Heart right ventricle (tissue), 16 donors: ENCODE results near the gene IKZF3. TPM values are rescaled to one million over a fixed set of nuclear protein-coding genes. Genes with fewer than 3 reads are reported as not detected.

ENCODE experiments used
- ATAC-seq, 8 donors: fragments of 200-7000 bp; cut with Tn5 transposase; one replicate each; pipeline ENCODE4 v1.9.1; 2020; ENCODE audit warnings: mild to moderate bottlenecking in 8 of 8, moderate library complexity in 8 of 8, moderate number of reproducible peaks in 1 of 8
- DNase-seq, 2 donors: peaks; one replicate each; pipeline ENCODE4 v3.0.0-alpha.2; 2020
- H3K27ac ChIP-seq, 10 donors: fragments of 200-600 bp; sonication (generic) in 2 of 10; one replicate each; pipeline versions ENCODE4 v1.5.0 to v1.8.0; 2020 to 2022; ENCODE audit warnings: mild to moderate bottlenecking in 3 of 10
- H3K27me3 ChIP-seq, 7 donors: fragments of 200-600 bp; one replicate each; pipeline ENCODE4 v1.8.0; 2021 to 2022; ENCODE audit warnings: mild to moderate bottlenecking in 2 of 7
- H3K36me3 ChIP-seq, 9 donors: fragments of 200-600 bp; sonication (generic) in 1 of 9; one replicate each; pipeline versions ENCODE4 v1.5.0 to v1.8.0; 2020 to 2022; ENCODE audit warnings: mild to moderate bottlenecking in 2 of 9
- H3K4me1 ChIP-seq, 9 donors: fragments of 200-600 bp; sonication (generic) in 1 of 9; one replicate each; pipeline versions ENCODE4 v1.5.0 to v1.8.0; 2020 to 2022; ENCODE audit warnings: mild to moderate bottlenecking in 4 of 9
- H3K4me3 ChIP-seq, 10 donors: fragments of 200-600 bp; sonication (generic) in 2 of 10; one replicate each; pipeline versions ENCODE4 v1.5.0 to v1.8.0; 2020 to 2022; ENCODE audit warnings: mild to moderate bottlenecking in 7 of 10, moderate library complexity in 2 of 10
- H3K9me3 ChIP-seq, 11 donors: fragments of 200-600 bp in 10 of 11; sonication (generic) in 2 of 11; one replicate each; pipeline versions ENCODE4 v1.5.0 to v1.8.0; 2013 to 2022; ENCODE audit warnings: mild to moderate bottlenecking in 2 of 11, control low read depth in 1 of 11, moderate library complexity in 1 of 11
- CTCF ChIP-seq, 9 donors: fragments of 200-600 bp; sonication (generic) in 2 of 9; IDR thresholded peaks; one replicate each; pipeline versions ENCODE4 v1.5.0 to v1.8.0; 2021 to 2022; ENCODE audit warnings: antibody characterized with exemption in 9 of 9, mild to moderate bottlenecking in 5 of 9, moderate library complexity in 1 of 9
- WGBS, 2 donors: extraction: QIAGEN DNeasy Blood & Tissue Kit; methylation state at CpG; one replicate each; pipeline ENCODE4 v1.1.7; 2013; ENCODE audit warnings: inconsistent platforms in 1 of 2; 5-methylcytosine and 5-hydroxymethylcytosine counted together
- intact Hi-C, 10 donors: fragments of 100-400 bp; cut with DNase I; formaldehyde crosslinking; loops; one replicate each; pipeline versions ENCODE4 v1.11.1 to v1.14.2; 2022
- polyA plus RNA-seq, 2 donors: library from polyadenylated mRNA; stranded (reverse); fragments of 200-250 nt; gene quantifications; one replicate each; pipeline ENCODE4 v1.2.3, GENCODE V29; 2013
- total RNA-seq, 10 donors: library from RNA; stranded (reverse); fragmentation: NEBNext Ultra II Directional in 3 of 10; extraction: Animal tissue kit (Norgen Biotek cat#: 25700) in 3 of 10; gene quantifications; one replicate each; pipeline versions ENCODE4 v1.2.1 to v1.2.4, GENCODE V29; 2021 to 2023
- donor health status: Arrhythmogenic right ventricular cardiomyopathy.
- donor health status: ischemic (EF 13 %, LVEDD 7.1; RV severe dilation, severe dysfunction).
- donor health status: healthy with polysubstance abuse.
- donor health status: DM: no; HTN: yes; CAD: no.
- donor health status: DM: no; HTN: no; CAD: no.
- donor health status: ischemic (EF 25% LVEDD 6.9; RV normal size, moderate dysfunction).
- donor health status: ischemic (EF 25% LVEDD 5.7; RV mildly dilated, moderate dysfunction).
- donor health status: healthy.
- donor health status: DM: yes; HTN: yes; CAD: no.
- donor health status: Ischemic cardiomyopathy.
- donor health status: ischemic (EF 35%, LVEDD 5.7; RV mildly dilated, moderate dysfunction).
- donor health status: nonischemic (EF 11% LVEDD 7.7; RV severe dilation, severe dysfunction).
- donor health status: DM: yes; HTN: yes; CAD: no.
- donor health status: PGD.
- donor health status: ischemic (EF 29% LVEDD 5.4; RV normal size, mild dysfunction).
- donor health status: nonischemic (EF 23%, LVEDD 6.1; RV moderate dilation, normal function).

IKZF3 gene
- total and polyA plus RNA-seq, 12 donors: 0.06 to 5.0 (median 0.26) TPM

GRCh38 chr17:39739885-39740356, 124.2 kb downstream of the IKZF3 start:
- intact Hi-C loops: no loop called here
- no peak for TF ChIP-seq CTCF (IDR thresholded peaks at IDR 0.05)
- ATAC-seq: no peak
- H3K4me1 ChIP-seq: peaks cover 0 to 42% (median 35%) of the 10 kb centered on the region in 9 donors
- H3K4me3 ChIP-seq: peak overlapping the region in 2 of 10 donors; percentile 26 to 28
- peaks cover 0 to 89% (median 68%) of the 10 kb centered on the region in 7 donors for H3K27me3 ChIP-seq
- 53 to 56% methylated on average over 9 of the region's 9 CpGs for WGBS, 2 donors
- H3K9me3 ChIP-seq: no peaks in the 10 kb centered on the region
- H3K36me3 ChIP-seq: no peaks in the 10 kb centered on the region
- no peak overlapping the region for H3K27ac ChIP-seq
- DNase-seq: no peak

DNA sequence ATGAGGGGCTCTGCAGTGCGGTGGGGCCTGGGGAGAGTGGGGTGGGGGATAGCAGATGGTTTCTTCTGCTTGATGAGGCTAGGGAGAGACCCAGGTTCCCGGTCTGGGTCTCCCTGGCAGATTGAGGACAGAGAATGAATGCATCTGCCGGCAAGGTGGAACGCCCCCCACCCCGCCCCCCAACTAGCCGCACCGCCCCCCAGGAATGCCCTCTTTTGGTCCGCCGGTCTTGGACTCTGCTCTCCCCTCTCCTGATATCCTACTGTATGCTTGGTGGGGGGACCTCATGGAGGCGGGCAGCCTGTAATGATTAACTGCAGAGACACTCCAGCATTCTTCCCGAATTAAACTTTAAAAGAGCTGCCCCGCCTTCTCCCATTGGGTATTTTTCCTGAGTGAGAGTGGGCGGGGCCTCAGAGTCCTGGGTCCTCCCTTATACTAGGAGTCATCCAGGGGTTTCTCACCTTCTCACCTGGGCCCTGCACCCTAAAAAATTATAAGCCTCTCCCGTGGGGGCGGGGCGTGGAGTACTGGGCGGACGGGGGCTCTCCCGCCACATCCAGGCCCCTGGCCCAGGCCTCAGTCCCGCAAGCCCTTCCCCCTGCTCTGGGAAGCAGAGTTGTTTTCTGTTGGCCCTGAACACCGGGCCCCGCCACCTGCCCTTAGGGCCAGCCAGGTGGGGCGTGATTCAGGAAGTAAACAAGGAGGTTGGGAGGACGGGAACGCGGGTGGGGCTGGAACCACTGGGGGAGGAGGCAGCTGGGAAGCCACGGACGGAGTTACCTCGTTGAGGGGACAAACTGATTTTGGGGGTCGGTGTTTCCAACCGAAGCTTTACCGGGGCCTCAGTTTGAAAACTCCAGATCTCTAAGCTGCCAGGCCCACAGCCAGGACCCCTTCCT, 124.9 kb downstream of the IKZF3 start:
- ATAC-seq (peak in 1 of 8 donors; percentile 10), DNase-seq (no peak)

GRCh38 chr17:39738568-39738901, 125.6 kb downstream of the IKZF3 start:
- Histone ChIP-seq H3K36me3 (no peaks in the 10 kb centered on the region), H3K9me3 (no peaks in the 10 kb centered on the region), H3K4me1 (peaks cover 0 to 42% (median 35%) of the 10 kb centered on the region in 9 donors), H3K27me3 (peaks cover 0 to 78% (median 62%) of the 10 kb centered on the region in 7 donors), H3K27ac (no peak overlapping the region), H3K4me3 (peak overlapping the region in 6 of 10 donors; percentile 2 to 50 (median 36))
- WGBS, 2 donors: 2 to 3% methylated on average over 13 of the region's 13 CpGs
- TF ChIP-seq CTCF (IDR thresholded peaks at IDR 0.05): no peak
- ATAC-seq (peak in 1 of 8 donors; percentile 13), DNase-seq (no peak)
- intact Hi-C loops: no loop called here

More for the DNA sequence above, 124.9 kb downstream of the IKZF3 start:
- Histone ChIP-seq H3K27me3 (peaks cover 0 to 85% (median 62%) of the 10 kb centered on the region in 7 donors), H3K27ac (no peak overlapping the region), H3K4me3 (peak overlapping the region in 7 of 10 donors; percentile 5 to 50 (median 26)), H3K4me1 (peaks cover 0 to 42% (median 35%) of the 10 kb centered on the region in 9 donors), H3K36me3 (no peaks in the 10 kb centered on the region), H3K9me3 (no peaks in the 10 kb centered on the region)
- intact Hi-C loops: no loop called here
- 22 to 31% methylated on average over 32 of the region's 32 CpGs for WGBS, 2 donors
- TF ChIP-seq CTCF (IDR thresholded peaks at IDR 0.05): no peak

GRCh38 chr17:39737760-39738567, 126.1 kb downstream of the IKZF3 start, which contains the start of gene GRB7:
Gene GRB7, plus strand, starts transcription at chr17:39737938. Its CDS starts 4,364 bp downstream, at chr17:39742302.
- H3K27ac ChIP-seq: no peak within 1 kb of the TSS
- no peaks in the 10 kb centered on the region for H3K9me3 ChIP-seq
- intact Hi-C loops: no loop called here
- no peaks in the 10 kb centered on the region for H3K36me3 ChIP-seq
- 7 to 10% methylated on average over 34 of the region's 34 CpGs for WGBS, 2 donors
- DNase-seq (no peak), ATAC-seq (peak; percentile 22 to 65 (median 42))
- TF ChIP-seq CTCF (IDR thresholded peaks at IDR 0.05): no peak
- H3K4me3 ChIP-seq: peak within 1 kb of the TSS in 9 of 10 donors; percentile 7 to 50 (median 33)
- peaks cover 0 to 73% (median 58%) of the 10 kb centered on the region in 7 donors for H3K27me3 ChIP-seq
- H3K4me1 ChIP-seq: peaks cover 0 to 42% (median 35%) of the 10 kb centered on the region in 9 donors
